GM12801 (cell line): Measurements from ENCODE around the gene SESN2.

ENCODE experiments used
- TF ChIP-seq, protein P1 (sequence below): IDR thresholded peaks from one replicate; pipeline ENCODE4 v1.5.1; 2011; ENCODE audit warnings: control low read depth; ENCODE audit not compliant: insufficient read length; ENCODE audit errors: extremely low read depth

Gene SESN2, protein sequence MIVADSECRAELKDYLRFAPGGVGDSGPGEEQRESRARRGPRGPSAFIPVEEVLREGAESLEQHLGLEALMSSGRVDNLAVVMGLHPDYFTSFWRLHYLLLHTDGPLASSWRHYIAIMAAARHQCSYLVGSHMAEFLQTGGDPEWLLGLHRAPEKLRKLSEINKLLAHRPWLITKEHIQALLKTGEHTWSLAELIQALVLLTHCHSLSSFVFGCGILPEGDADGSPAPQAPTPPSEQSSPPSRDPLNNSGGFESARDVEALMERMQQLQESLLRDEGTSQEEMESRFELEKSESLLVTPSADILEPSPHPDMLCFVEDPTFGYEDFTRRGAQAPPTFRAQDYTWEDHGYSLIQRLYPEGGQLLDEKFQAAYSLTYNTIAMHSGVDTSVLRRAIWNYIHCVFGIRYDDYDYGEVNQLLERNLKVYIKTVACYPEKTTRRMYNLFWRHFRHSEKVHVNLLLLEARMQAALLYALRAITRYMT

DNA sequence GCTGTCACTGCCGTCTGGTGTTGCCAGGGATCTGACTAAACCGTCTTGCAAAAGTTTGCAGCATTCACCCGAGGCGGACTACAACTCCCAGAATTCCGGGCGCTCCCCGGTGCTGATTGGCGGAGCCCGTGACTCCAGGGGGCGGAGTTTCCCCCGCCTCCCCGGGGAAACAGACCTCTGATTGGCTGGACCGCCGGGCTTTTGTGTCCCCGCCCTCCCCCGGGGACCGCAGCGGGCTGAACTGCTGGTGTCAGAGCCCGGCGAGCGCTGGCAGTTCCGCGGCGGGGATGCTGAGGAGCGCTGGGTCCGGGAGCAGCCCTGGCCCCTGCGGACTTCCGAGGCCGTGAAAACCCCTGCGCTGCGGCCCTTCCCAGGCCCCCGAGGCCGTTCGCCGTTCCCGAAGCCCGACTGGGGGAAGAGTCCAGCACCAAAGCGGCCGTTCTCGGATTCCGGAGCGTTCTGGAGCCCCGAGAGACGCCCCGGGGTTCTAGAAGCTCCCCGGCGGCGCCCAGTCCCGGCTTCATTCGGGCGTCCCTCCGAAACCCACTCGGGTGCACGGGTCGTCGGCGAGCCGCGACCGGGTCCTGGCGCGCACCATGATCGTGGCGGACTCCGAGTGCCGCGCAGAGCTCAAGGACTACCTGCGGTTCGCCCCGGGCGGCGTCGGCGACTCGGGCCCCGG is at the start of gene SESN2:
Gene SESN2 (plus strand): TSS at position 267 of the 682 bp plus-strand sequence. CDS start 330 bp downstream, at position 597.
- TF ChIP-seq, protein P1, sequence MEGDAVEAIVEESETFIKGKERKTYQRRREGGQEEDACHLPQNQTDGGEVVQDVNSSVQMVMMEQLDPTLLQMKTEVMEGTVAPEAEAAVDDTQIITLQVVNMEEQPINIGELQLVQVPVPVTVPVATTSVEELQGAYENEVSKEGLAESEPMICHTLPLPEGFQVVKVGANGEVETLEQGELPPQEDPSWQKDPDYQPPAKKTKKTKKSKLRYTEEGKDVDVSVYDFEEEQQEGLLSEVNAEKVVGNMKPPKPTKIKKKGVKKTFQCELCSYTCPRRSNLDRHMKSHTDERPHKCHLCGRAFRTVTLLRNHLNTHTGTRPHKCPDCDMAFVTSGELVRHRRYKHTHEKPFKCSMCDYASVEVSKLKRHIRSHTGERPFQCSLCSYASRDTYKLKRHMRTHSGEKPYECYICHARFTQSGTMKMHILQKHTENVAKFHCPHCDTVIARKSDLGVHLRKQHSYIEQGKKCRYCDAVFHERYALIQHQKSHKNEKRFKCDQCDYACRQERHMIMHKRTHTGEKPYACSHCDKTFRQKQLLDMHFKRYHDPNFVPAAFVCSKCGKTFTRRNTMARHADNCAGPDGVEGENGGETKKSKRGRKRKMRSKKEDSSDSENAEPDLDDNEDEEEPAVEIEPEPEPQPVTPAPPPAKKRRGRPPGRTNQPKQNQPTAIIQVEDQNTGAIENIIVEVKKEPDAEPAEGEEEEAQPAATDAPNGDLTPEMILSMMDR = no peak

DNA sequence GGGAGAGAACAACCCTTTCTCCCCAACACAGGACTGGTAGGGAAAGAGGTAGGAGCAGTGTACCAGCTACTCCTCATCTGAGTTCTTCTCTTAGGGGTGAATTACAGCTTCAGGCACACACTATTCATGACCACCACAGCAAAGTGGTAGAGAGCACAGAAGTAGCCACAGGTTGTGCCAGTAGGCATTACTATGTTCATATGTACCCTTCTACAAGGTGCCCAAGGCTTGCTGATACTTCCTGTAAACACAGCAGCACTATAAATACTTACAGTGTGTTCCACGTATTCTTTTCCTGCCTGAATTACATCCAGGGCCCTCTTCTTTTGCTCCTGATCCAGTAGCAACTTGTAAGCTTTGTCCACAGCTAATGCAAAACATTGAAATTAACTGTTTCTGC is 49.6 kb upstream of the SESN2 start:
- TF ChIP-seq, protein P1 = no peak

DNA sequence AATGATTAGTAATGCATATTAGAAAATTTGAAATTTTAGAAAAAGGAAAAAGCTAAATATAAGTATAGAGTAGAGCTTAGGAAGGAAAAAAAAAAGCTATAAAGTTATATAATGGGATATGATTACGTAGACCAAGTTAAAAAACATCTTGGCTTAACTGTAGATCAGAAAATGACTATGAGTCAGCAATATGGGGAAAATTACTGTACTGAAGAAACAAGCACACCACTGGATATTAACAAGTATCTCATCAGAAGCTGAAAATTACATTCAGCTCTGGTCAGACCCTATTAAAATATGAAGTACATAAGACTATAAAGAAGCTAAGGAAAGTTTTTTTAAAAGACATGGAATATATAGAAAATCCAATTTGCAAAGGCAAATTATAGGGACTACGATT is 46.0 kb upstream of the SESN2 start:
- TF ChIP-seq, protein P1 = no peak

DNA sequence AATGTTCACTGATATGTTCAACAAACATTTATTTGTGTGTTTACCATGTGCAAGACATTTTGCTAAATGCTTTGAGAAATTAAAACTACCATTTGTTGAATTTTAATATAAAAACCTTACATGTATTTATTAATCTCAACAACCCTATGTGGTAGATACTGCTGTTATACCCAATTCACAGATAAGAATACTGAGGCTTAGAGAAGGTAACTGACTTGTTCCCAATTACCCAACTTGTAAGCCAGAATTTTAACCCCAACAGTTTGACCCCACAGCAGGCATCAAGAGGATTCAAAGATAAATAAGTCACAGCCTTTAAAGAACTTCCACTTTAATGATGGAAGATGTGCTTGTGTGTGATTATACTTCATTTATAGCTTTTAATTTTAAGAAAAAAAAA is 30.2 kb upstream of the SESN2 start:
- TF ChIP-seq, protein P1 = no peak

DNA sequence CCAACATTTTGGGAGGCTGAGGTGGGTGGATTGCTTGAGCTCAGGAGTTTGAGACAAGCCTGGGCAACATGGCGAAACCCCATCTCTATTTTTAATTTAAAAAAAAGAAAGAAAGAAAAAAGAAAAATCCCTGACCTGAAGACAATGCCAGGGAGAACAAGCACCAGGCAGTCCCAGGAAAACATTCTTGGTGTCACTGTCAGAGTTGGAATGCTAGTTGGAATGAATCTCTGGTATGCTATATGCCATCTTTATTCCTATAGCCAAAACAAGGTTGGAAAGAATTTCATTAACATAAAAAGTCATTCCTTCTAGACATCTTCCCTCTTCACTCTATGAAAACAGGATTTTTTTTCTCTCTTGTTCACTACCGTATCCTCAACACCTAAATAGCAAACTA is 29.3 kb upstream of the SESN2 start:
- TF ChIP-seq, protein P1 = no peak

DNA sequence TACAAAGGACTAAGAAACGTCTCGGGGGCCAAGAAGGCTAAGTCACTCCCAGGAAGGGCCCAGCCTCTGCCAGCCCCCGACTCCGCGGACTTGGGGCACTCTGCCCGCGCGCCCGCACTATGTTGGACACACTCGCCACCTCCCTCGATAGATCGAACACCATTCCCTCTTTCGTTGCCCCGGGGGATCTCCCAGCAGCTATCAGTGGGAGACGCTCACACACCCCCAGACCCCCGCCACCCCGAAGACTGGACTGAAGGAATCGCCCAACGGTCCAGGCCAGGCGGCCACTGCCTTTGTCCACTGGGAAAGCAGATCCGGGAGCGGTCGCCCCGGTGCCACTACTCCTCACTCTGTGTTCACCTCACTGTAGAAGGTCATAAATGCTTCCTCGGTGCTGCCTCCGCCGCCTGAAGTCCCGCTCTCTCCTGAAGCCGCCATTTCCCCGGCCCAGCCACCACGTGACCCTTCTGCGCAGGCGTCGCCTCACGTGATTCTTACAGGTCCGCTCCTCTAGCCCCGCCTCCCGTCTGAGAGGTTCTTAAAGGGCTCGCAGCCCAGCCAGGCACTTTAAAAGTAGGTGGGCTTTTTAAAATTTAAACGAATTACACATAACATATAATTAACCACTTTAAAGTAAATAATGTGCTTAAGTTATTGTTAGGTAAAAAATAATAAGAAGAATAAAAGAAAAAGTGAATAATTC is 26.6 kb upstream of the SESN2 start, which contains the start of gene DNAJC8:
Gene DNAJC8 (minus strand): TSS at position 472 of the 706 bp plus-strand sequence. CDS start 31 bp downstream, at position 441.
- TF ChIP-seq, protein P1 = no peak

DNA sequence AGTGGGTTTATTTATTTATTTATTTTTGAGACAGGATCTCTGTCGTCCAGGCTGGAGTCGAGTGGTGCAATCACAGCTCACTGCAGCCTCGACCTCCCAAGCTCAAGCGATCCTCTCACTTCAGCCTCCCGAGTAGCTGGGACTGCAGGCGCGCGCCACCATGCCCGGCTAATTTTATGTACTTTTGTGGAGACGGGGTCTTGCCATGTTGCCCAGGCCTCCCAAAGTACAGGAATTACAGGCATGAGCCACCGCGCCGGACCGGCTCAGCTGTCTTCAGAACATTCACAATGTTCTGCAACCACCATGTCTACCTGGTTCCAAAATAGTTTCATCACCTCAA is 26.1 kb upstream of the SESN2 start:
- TF ChIP-seq, protein P1 = no peak
